Brain microvascular endothelial cell (primary cell): ENCODE results near the gene KLLN.

Experiments
- DNase-seq: peaks from one replicate; pipeline ENCODE4 v3.0.0-alpha.2; 2020
- H3K27ac ChIP-seq: fragments of 250-450 bp; sonication (Bioruptor Pico); 2 replicates; pipeline ENCODE4 v1.5.1; 2020; ENCODE audit warnings: mild to moderate bottlenecking, moderate library complexity
- H3K27me3 ChIP-seq: fragments of 250-450 bp; sonication (Bioruptor Pico); replicated peaks from 2 replicates; pipeline ENCODE4 v1.5.1; 2020; ENCODE audit warnings: mild to moderate bottlenecking
- H3K36me3 ChIP-seq: fragments of 250-450 bp; sonication (Bioruptor Pico); replicated peaks from 2 replicates; pipeline ENCODE4 v1.5.1; 2020; ENCODE audit warnings: mild to moderate bottlenecking
- H3K4me3 ChIP-seq: 2 replicates; pipeline ENCODE4 v1.5.1; 2011; ENCODE audit warnings: low read depth, mild to moderate bottlenecking, control low read depth, low read length, moderate library complexity
- CTCF ChIP-seq: IDR thresholded peaks from 2 replicates; pipeline ENCODE4 v1.5.1; 2011; ENCODE audit warnings: low read depth, mild to moderate bottlenecking, moderate library complexity, low read length, control low read depth, inconsistent platforms; ENCODE audit errors: missing control alignments
- in situ Hi-C: cut with HindIII; loops from 2 replicates; pipeline ENCODE4 v1.10.0; 2017; ENCODE audit warnings: low sequenced_read_pairs, low pct_ligation_motif_present

Gene KLLN

GRCh38 chr10:87816898-87817608 lies 46.3 kb downstream of the KLLN start:
- no peak for TF ChIP-seq CTCF
- Histone ChIP-seq H3K27me3 (no peaks in the 10 kb centered on the region), H3K4me3 (peak overlapping the region; percentile 87), H3K27ac (peak overlapping the region; percentile 83), H3K36me3 (no peaks in the 10 kb centered on the region)
- DNase-seq: no peak
- in situ Hi-C loops: no loop called here

GRCh38 chr10:87816163-87816897 lies 47.0 kb downstream of the KLLN start:
- DNase-seq: no peak
- H3K27me3 ChIP-seq: no peaks in the 10 kb centered on the region
- no peak overlapping the region for H3K4me3 ChIP-seq
- peak; percentile 10 for TF ChIP-seq CTCF
- H3K36me3 ChIP-seq: no peaks in the 10 kb centered on the region
- H3K27ac ChIP-seq: no peak overlapping the region
- in situ Hi-C loops: no loop called here
